ENCODE data around the gene CAPN2.
A peak's percentile ranks its signal among the peaks of the same experiment; 100 is the strongest.
"Not testable (repeated sequence)": the region's sequence is repeated elsewhere in the genome, so short reads cannot be mapped to it uniquely, and the experiment has no call there.

Gene CAPN2

DNA sequence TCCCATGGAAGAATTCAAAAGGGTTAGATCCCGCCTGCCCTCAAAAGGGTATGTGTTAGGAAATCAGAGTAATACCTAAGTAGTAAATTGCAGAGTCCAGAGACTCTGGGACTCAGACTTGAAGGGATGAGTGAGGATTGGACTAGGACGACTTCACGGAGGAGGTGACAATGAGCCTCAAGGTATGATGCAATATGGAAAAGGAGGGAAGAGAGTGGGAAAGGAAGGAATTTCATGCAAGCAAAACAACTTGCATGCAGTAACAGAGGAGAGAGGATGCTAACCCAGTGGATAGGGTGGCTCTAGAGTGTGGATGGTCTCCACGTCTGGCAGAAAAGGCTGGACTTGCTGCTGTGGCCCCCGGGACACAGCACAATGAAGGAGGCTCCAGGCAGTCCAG is 4.8 kb downstream of the CAPN2 start:
- DNase-seq, result no peak

DNA sequence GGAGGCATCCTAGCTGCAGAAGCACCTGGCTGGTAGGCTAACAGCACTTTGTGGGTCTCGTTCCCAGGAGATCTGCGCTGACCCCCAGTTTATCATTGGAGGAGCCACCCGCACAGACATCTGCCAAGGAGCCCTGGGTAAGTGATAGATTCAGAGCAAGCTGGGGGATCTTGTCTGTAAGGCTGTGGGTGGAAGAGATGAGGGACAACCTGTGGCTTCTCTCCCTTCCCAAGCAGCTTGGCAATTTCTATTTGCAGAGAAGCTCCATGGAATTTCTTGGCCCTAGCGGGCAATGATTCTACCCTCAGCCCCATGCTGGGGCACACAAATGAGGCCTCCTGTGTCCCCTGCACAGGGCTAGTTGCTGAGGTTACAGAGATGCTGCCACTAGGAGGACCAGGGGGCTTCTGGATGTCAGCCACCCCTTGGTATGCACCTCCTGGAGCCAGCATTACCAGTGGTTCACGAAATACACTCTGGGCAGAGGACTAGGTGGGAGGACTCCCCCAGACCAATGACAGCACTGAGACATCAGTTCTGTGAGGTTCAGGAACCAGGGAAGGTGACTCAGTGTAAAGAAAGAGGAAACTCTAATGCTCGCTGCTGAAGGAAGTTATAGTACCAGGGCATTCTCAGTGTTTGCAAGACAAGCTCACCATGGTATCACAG is 5.5 kb downstream of the CAPN2 start:
- DNase-seq, result no peak

DNA sequence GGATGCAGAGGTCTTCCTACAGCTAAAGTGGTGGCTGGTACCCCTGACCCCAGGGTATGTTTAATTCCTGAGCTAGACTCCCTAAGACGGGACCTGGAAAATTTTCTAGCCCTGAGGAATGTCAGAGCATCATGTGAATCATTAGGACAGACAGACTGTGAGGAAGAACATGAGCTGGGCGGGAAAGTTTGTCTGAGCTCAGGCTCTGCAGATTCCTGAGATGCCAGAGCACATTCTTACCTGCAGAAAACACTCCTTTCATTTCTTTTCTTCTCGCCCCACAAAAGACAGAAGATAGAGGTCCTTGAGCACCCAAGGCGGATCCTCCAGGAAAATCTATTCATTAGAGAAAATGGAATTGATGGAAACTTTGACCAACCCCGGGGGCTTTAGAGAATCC is 6.5 kb downstream of the CAPN2 start:
- DNase-seq, result no peak

DNA sequence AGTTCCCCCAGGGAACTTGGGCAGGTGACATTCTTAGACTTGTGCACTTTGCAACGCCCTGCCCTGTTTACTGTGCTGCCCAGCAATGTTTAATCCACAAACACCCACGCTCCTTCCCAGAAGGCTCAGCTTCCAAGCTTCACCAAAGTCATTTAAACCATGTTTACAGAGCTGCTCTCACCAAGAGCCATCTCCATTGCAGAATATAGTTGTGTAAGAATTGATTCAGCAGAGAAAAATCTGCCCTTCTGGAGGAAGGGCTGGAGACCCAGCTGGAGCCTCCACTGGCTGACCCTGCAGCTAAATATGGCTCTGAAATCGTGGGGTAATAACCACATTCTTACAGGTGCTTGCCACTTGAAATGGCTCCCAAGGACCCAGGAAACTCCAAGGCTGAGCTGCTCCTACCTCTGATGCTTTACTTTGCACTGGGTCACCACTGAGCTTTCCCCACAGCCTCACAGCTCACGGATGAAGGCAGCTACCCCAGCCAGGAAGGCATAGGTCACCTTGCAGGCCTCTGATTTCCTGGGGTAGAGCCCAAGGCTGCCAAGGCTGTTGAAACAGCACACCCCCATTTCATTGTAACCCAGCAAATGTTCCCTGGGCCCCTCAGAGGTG is 8.7 kb downstream of the CAPN2 start:
- no peak for DNase-seq

DNA sequence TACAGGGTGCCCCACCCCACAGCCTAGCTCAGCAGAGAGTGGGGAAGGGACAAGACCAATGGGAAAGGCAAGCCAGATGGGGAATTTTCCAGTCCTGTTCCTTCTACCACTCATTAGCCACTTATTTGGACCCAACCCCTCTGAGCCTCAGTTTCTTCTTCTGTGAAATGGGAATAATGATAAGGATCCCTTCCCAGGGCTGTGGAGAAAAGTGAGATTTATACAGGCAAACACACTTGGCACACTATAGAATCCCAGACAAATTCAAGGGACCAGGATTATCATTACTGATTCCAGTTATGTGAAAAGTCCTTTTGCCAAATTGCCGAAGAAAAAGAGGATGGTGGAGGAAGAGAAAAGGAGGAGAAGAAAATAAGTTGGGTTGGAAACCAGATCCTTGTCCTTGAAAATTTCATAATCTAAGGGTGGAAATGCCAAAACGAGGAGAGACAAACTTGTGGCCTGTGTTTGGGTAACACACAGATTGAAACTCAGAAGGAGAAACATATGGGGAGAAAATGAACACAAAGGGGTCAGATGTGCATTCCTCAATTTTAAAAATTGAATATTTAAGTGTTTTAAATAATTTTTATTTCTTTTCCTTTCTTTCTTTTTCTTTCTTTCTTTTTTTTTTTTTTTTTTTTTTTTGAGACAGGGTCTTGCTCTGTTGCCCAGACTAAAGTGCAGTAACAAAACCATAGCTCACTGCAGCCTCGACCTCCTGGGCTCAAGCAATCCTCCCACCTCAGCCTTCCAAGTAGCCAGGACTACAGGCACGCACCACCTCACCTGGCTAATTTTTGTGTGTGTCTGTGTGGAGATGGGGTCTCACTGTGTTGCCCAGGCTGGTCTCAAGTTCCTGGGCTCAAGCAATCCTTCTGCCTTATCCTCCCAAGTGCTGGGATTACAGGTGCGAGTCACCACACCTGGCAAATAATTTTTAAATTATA is 9.6 kb downstream of the CAPN2 start:
- no peak for DNase-seq

DNA sequence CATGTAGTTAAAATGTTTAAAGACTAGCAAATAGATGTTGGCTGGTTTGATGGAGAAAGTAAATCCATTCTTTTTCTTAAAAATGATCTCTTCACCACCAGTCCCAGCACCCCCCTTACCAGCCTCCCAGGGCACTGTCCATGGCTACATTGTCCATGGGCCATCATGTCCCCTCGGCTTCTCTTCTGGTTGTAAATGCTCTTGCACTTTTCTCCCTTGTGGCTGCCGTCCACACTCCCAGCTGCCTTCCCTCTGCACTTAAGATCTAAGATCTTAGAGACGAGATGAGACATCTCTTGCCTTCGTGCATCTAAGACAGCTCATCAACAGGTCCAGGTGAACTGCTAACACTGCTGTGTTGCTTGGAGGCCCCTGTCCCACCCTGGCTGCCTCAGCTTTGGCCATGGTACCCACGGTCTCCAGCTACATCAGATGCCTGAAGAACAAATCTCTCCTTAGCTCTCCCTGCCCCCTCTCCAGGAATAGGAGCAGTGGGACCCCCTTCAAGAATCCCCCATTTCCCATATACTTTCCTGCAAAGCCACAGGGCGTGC is 11.1 kb downstream of the CAPN2 start:
- no peak for DNase-seq

DNA sequence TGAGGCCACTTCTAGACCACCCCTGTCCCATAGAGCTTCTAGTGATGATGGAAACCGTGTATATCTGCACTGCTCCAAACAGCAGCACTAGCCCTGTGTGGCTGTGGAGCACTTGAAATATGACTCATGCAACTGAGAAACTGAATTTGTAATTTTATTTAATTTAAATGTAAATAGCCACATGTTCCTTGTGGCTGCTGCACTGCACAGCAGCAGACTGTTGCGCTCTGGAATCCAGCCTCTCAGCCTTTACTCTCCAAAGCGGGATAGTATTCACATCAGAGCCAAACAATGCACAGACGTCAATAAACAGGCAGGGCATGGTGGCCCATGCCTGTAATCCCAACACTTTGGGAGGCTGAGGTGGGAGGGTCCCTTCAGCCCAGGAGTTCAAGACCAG is 12.0 kb downstream of the CAPN2 start:
- no peak for DNase-seq

DNA sequence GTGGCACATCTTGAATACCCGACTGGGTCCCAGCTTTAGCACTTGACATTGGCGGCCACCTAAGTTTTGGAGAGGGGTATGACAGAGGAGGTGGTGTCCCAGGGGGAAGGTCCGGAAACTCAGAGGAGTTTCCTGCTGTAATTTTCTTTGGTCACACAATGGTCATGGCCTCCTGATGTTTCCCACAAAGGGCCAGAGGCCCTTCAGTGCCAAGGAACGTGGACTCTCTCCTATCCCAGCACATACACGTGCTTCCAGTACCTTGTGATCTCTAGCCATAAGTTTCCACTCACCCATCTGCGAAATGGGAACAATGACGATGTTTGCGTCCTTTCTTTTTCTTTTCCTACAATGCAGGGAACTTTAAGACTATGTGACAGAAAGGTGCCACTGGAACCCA is 13.2 kb downstream of the CAPN2 start:
- no peak for DNase-seq

DNA sequence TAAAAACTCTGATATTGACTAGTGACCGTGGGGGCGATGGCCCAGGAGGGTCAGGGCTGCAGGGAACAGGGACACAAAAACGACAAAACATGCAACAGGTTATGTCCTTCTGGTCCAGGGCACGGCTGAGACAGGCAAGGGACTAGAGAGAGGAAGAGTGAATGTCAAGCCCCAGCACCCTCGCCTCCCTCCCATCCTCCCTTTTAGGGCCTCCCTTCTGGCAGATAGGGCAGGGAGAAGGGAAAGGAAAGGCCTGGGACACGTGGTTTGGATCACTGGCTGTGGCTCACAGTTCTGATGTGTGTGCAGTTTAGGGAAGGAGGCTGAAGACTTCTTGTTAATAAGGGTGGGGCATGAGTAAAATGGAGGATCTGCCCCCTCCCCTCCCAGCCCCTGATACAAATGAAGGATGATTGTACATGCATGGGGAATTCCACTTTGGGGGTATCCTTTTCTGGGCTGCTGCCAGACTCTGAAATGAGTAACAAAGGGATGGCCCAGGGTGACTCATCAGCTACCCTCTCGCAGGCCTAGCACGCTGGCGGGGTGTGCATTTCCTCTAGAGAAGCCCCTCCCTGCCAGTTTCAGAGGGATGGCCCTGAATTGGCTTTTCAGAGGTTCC is 14.2 kb downstream of the CAPN2 start:
- no peak for DNase-seq

DNA sequence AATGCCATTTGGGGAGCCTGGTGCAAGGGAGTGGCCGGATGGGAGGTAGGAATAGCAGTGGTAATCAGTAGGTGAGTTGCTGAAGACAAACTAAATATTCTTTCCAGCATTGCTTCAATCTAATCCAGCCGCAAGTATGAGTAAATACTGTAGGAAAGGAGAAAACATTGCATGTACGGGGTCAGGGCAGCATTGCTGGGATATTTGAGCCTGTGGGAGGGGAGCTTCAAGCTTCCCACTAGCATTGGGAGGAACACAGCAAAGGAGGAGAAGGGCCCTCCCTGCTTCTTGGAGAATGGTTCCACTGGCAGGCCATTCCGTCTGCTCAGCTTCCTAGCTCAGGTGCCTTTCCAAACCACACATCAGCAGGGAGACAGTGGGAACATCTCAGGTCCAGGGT is 15.2 kb downstream of the CAPN2 start:
- DNase-seq, result no peak

DNA sequence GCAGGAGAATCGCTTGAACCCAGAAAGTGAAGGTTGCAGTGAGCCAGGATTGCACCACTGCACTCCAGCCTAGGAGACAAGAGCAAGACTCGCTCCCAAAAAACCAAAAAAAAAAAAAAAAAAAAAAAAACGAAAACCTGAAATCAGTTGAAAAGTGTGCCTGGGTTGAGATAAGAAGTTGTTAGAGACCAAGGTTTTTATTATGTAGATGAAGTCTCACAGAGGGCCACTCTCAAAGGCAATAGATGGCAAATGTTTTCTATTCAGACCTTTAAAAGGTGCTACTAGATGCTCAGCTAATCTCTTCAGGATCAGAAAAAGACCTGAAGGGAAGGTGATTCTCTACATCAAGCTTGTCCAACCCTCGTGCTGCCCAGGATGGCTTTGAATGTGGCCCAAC is 17.6 kb downstream of the CAPN2 start:
- no peak for DNase-seq

DNA sequence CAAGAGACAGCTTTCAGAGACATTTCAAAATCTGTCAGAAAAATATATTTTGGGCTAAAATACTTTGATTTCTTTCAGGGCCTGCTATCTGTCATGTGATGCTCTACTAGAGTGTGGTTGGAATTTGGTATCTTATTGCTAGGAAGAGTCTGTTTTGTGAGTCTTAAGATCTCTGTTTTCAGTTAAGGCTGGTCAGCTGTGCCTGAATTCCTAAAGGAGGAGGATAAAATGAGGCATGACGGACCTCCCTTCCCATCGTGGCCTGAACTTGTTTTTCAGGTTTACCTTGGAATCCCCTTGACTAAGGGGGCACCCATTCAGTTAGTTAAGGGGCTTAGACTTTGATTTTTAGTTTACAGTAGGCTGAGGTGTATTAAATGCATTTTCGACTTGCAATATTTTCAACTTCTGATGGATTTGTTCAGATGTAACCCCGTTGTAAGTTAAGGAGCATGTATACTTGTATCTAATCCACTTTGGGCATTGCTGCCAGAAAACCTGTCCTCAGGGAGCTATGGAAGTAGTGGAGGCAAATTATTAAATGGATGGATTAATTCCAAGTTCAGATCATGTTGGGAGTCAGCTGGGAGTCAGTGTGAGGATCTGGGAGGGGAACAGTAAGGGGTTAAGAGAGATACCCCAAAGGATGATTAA is 18.3 kb downstream of the CAPN2 start:
- DNase-seq, result no peak

DNA sequence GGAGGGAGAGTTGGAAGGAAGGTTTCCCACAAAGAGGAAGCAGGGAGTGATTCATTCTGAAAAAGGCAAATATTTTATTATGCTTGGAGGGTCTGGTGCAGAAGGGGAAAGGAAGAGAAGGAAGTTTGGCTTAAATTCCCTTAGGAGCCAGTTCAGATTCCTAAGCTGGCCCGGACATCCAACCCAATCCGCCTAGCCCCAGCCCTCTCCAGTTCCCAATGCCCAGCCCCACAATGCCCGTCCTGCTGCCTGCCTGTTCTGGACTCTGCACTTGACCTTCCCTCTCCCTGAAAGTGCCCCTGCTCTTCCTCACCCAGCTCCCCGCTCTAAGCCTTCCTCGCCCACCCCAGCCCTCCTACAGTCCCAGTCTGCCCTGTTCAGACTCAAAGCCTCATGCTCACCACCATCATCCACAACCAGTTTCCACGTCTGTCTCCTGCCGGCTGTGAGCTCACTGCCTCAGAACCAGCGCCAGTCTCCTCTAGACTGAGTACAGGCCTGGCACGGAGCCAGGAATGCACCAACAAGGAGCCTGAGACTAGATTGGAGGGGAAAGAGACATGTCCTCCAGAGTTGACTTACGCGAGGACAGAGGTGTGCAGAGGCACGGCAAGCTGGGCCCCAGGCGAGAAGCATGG is 18.9 kb downstream of the CAPN2 start:
- peak; percentile 1 for DNase-seq

DNA sequence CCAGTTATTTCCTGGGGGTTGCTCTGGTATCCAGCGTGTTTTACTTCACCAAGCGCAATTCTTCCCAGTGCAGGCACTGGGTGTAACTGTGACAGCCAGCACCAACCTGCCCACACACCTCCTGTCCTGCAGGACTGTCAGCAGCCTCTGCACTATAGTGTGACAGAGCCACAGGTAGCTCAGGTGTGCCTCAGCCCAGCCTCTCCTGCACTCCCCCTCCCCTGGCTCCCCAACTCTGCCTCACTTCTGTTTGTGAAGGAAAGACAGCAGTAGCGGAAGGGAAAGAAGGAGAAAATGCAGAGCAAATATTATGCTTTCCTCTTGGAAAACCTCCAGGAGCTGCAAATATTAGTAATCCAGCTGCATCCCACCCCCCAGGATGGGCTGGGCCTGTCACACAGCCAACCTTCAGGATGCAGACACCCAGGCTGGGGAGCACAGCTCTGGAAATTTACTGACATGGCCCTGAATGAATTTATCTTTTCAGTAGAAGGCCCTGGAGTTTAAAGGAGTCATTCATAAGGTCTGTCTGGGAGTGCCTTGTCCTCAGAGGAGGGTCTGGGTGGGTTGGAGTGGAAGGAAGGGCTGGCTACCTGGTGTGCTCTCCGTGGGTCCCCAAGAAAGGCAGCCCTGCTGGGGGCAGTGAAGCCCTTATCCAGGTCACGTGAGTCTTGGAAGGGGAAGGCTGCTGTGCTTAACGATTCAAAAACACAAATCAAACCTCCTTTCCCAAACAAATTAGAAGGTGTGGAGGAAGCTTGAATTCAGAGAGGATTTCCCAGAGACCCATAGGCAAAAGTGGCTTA is 20.9 kb downstream of the CAPN2 start:
- no peak for DNase-seq

DNA sequence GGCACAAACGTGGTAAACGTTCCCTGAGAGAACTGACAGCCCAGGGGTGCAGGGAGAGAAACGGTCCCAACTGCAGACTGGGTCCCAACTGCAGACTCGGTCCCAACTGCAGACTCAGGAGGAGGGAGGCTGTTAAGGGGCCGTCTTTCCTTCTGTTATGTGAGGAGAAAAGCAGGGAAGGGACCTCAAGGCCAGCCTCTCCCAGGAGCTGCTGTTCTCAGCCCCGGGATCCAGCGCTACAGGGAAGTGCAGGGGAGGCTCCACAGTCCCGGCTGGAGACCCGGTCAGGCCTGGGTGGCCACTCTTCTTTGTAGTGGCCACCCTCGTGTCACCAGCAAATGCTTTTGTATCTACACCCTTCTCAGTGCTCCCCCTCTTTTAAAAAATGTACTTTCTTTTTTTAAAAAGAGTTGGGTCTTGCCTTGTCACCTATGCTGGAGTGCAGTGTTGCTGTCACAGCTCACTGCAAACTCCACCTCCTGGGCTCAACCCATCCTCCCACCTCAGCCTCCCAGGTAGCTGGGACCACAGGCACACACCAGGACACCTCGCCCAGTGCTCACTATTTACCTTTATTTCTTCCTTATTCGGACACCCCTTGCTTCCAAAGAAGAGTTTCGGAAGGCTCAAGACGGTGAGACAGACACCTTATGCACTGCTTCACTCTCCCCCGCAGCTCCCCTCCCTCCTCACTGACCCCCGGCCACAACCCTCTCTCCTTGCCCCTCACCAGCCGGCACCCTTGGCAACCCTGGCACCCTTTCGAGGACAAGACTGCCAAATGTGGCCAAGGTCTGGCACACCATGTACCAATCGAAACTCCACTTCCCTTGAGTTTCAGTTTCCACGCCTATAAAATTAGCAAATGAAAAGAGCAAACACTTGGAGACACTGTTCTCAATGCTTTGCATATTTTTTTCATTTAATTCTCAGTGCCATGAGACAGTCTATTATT is 21.8 kb downstream of the CAPN2 start:
- DNase-seq, result no peak

DNA sequence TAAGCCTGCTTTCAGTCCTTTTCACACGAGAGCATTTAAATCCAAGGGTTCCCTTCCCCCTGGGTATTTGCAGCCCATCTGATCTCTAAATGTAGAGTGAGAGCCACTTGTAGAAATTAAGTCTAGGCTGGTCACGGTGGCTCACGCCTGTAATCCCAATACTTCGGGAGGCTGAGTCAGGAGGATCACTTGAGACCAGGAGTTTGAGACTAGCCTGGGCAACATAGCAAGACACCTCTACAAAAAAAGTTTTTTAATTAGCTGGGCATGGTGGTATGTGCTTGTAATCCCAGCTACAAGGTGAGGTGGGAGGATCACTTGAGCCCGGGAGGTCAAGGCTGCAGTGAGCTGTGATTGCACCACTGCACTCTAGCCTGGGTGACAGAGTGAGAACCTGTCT is 24.3 kb downstream of the CAPN2 start:
- DNase-seq, result not testable (repeated sequence)

DNA sequence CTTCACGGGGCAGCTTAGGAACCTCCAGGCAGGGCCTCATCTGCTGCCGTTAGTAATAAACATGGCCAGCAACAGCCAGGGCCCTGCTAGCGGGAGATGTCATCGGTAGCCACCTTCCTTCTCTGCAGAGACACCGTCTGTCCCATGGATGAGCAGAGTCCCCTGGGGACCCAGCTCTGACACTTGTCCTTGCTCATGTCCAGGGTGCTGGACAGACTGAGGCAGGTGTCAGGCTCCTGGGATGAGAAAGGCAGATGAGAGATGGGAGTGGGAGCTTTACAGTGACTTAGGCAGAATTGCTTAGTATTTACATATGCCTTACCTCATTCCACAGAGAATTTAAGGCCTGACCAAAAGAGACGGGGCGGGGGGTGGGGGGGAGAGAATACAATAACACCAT is 25.0 kb downstream of the CAPN2 start:
- no peak for DNase-seq

DNA sequence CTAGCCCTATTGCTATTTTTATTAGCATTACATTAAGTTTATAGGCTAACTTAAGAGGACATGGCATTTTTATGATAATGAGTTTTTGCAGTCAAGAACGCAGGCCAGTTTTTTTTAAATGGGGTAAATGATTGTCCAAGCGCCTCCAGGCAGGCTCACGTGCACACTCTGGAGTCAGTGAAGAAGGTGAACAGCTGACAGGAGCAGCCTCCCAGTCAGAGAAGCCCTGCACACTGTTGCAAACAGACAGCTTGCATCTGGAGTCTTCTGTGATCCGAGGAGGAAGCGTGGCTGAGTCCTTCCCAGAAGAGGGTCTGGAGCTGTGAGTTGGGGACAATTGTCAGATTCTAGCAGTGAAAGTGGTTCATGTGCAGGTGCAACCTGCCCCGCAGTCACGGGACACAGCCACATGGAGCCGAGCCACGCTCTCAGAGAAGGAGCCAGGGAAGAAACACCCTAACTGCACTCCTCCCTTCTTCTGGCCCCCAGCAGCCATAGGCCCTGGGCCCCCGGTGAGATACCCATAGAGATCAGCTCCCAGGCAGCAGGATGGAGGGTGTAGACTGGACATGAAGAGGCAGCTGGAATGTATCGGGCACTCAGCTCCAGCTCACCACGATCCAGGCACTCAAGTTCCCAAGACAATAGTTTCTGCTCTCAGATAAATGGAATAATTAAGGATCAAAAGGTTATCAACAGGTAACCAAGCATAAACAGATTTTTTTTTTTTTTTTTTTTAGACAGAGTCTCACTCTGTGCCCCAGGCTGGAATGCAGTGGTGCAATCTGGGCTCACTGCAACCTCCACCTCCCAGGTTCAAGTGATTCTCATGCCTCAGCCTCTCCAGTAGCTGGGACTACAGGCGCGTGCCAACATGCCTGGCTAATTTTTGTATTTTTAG is 26.4 kb downstream of the CAPN2 start:
- DNase-seq, result no peak

Measured in NCI-H1105 (cell line).